Inflammatory macrophage (primary cell): Measurements from ENCODE around the gene UQCR11.
"Not testable (repeated sequence)": the region's sequence is repeated elsewhere in the genome, so short reads cannot be mapped to it uniquely, and the experiment has no call there.

Experiments used
- DNase-seq, 2 donors: peaks; one replicate each; pipeline ENCODE4 v3.0.0-alpha.2; 2020 to 2022
- total RNA-seq, 18 experiments: gene quantifications; one replicate each; lab custom pipeline; 2026; ENCODE audit warnings: mixed read lengths in 6 of 18, inconsistent platforms in 2 of 18; lab: John Stamatoyannopoulos, UW

The UQCR11 gene
- 6.2 to 23.8 (median 12.7) reads per million in 18 experiments for total RNA-seq

GRCh38 chr19:1605236-1606137 is at the start of gene UQCR11:
Gene UQCR11, minus strand, starts transcription at chr19:1605462. Its CDS starts 53 bp downstream, at chr19:1605409.
- peak; percentile 92 to 96 for DNase-seq

DNA sequence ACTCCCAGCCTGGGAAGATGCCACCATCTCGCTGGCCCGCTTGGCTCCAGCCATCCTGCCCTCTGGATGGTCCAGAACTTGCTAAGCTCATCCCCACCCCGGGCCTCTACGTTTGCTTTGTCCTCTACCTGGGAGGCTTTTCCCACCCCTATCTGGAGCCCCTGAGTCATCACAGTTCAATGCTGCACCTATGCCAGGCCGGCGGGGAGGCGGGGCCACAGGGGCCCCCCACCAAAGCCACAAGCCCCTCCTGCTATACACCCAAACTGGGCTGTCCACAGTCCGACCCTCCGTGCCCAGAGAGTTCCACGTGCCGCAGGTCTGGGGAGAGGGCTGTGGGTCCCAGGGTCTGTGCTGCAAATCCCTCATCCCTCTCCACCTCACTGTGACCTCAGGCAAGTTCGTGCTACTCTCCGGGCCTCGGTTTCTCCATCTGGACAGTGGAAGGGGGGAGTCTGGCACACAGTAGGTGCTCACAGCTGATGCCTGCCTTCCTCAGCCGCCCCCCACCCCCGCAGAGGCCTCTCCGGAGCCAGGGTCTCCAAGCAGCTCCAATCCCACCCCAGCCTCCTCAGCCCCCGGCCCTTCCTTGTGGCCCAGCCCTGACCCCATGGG is 49.0 kb upstream of the UQCR11 start:
- no peak for DNase-seq

DNA sequence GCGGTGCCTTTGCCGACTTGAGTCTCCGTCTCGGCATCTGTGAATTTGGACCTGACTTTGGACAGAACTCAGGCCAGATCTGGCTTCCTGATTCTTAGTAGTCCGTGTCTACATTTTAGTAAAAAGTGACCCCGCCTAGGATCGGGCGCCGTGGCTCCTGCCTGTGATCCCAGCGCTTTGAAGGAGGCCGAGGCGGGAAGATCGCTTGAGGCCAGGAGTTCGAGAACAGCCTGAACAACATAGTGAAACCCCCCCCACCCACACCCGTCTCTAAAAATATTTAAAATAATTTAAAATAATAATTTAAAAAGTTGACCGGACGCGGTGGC is 48.0 kb upstream of the UQCR11 start:
- DNase-seq: no peak

- DNase-seq: peak; percentile 99
Observed at GRCh38 chr19:1652471-1653299, 47.4 kb upstream of the UQCR11 start, which contains the start of gene TCF3. Gene TCF3, minus strand, starts transcription at chr19:1652615. Its CDS starts 2,367 bp downstream, at chr19:1650248.

DNA sequence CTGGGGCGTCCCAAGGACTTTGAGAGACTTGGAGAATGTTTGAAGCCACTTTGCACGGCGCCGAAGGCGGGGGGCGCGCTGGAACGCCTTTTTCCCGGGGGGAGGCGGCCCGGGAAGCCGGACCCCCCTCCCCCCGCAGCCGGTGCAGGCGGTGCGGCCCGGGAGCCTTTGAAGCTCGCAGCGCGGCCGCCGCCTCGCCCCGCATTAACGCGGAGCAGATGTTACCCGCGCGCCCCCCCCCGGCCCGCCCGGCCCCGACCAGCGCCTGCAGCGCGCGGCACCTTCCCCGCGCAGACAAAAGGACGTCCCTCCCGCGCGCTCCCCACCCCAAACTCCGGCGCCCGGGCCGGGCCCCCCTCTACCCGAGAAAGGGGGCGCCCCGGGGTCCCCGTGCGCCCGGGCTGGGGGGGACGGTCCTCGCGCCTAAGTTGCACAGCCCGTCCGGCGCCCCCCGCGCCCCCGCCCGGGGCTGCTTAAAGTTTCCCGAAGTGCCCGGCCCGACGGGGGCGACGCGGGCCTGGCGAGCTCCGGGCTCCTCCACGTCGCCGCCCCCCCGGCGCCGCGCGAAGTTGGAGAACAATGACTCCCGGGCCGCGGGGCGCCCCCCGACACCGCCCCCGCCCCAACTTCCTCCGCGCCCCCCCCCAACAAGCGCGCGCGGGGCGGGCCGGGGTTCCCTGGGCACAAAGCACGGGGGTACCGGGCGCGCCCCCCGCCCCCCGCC is 46.5 kb upstream of the UQCR11 start:
- DNase-seq: peak; percentile 2 to 24

- peak in 1 of 2 donors; percentile 3 for DNase-seq
Observed at GRCh38 chr19:1650650-1651567, 45.6 kb upstream of the UQCR11 start.

DNA sequence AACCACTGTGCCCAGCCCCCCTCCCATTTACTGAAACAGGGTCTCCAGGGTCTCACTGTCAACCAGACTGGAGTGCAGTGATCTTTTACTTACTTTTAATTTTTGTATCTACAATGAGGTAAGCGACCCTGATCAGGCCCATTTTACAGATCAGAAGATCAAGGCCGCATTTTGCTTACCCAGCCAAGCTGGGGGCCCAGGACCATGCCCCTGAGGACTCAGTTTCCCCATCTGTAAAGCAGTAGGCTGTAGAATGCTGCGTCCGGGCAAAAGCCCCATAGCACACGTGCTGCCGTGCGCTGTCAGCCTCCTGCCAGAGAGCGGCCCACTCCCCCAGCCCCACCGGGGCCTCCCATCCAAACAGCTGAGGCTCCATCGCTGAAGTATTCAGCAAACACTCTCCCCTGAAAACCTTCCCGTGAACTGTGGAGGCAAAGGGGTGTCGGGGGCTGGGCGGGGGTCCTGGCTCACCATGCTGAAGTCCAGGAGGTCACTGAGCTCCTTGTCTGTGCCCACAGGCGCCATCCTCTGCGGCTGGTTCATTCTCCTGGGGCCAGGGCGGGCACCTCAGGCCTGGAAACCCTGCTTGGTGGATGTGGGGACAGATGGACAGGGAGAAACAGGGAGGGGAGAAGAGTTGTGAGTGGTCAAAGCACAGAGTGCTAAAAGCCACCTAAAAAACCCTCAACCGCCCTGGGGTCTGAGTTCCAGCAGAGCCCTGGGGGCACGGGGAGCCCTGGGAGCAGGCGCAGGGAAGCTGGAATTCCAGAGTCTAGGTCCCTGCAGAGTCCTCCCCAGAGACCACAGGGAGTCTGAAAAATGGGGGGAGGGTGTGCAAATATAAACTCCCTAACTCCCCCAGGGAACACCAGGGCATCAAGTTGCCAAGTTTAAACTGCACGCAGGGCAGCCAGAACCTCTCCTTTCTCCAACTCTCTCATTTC is 44.7 kb upstream of the UQCR11 start:
- DNase-seq: no peak

DNA sequence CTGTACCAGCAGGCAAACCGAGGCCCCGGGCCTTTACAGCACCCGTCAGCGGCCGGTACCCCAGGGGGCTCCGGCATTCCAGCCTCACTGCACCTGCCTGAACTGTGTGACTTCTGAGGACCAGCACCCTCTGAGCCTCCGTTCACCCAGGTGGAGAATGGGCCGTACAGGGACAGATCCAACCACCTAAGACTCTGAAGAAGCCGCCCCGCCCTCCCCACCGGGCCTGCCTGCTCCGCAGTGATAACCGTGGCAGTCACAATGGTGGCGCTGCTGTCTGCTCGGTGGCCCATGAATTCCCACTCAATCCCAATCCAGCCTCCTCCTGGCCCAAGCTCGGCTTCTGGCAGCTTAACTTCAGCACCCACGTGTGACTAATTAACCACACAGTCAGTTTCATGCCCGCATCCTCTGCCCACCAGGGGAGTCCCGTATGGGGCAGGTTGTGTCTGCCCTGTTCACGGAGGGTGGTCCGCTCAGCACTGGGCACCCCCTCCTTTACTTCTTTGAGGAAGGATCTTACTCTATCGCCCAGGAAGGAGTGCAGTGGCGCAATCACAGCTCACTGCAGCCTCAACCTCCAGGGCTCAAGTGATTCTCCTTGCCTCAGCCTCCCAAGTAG is 43.8 kb upstream of the UQCR11 start:
- no peak for DNase-seq

GRCh38 chr19:1648459-1648849 is 43.2 kb upstream of the UQCR11 start:
- no peak for DNase-seq

- DNase-seq: no peak
Observed at GRCh38 chr19:1647501-1648458, 42.5 kb upstream of the UQCR11 start.

- DNase-seq: no peak
Observed at GRCh38 chr19:1646659-1647453, 41.6 kb upstream of the UQCR11 start.

DNA sequence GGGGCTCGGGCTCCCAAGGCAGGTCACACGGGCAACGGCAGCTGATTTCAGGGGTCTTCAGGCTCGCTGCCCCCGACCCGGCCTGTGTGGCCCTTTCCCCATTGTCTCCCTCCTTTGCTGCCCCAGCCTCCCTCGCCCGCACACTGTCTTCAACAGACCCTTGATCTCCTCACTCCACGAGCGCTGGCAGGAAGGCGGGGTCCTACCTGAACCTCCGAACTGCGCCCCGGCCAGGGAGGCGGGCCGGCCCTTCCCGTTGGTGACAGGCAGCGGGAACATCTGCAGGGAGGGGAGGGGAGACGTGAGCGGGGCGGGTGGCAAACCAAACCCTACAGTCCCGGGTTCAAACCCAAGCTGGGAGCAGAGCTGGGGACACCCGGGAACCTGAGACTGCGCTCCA is 40.9 kb upstream of the UQCR11 start:
- no peak for DNase-seq

- DNase-seq: no peak
Observed at GRCh38 chr19:1645299-1645698, 40.0 kb upstream of the UQCR11 start.

DNA sequence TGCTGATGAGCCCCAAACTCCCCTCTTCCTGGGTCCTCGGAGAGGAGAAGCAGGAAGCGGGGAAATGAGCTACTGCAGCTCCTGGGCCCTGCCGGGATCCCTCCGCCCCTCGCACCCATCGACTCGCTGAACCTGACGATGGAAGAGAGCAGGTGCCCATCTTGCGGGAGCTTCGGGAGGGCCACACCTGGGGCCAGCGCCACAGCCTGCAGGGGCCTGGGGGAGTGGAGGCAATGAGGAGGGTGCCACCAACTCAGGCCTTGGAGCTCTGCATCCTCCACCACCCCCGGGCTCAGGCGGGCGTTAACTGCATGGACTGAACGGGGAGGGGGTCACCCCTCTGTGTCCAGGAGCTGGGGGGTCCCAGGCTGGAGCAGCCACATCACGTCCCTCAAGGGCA is 38.8 kb upstream of the UQCR11 start:
- no peak for DNase-seq

GRCh38 chr19:1640893-1641448 is 35.7 kb upstream of the UQCR11 start:
- not testable (repeated sequence) for DNase-seq

DNA sequence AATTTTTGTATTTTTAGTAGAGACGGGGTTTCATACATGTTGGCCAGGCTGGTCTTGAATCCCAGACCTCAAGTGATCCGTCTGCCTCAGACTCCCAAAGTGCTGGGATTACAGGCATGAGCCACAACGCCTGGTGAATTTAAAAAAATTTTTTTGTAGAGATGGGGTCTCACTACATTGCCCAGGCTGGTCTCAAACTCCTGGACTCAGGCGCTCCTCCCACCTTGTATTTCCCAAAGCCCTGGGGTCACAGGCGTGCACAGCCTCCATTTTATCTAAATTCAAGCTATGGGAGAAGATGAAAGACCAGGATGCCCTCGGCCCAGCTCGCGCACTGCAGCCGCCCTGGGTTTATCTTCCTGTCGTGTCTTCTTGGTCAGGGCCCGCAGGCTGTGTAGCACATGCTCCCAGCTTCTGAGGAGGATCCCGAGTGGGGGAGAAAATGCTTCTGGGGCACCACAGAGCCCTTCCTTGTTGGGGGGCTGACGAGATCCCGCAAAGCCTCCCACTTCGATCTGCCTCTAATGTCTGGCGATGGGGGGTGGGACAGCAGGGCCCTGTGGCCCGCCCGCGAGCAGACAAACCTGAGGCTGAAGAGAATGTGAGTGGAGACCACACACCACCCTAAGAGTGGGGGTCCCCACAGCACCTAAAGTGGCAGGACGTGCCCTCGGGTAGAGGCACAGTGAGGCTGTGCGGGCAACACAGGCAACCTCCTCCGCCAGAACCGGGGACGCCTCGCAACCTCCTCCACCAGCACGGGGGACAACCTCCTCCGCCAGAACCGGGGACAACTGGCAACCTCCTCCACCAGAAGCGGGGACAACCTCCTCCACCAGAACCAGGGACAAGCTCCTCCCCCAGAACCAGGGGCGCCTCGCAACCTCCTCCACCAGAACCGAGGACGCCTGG is 31.3 kb upstream of the UQCR11 start:
- DNase-seq: no peak
